RWPE2 (cell line): ENCODE measurements around the gene INO80.

ENCODE experiments used
- ATAC-seq: fragments of 200-7000 bp; cut with Tn5 transposase; 3 replicates; pipeline ENCODE4 v1.9.1; 2021; ENCODE audit warnings: low read depth
- DNase-seq: peaks from one replicate; pipeline ENCODE4 v3.0.0-alpha.2; 2020; ENCODE audit warnings: low spot score
- H3K27ac ChIP-seq: fragments of 450-650 bp; 2 replicates; pipeline ENCODE4 v1.5.1; 2017; ENCODE audit warnings: mild to moderate bottlenecking; ENCODE audit not compliant: poor library complexity, severe bottlenecking
- H3K27me3 ChIP-seq: fragments of 250-450 bp; sonication (Bioruptor Pico); 2 replicates; pipeline ENCODE4 v1.5.1; 2021; ENCODE audit warnings: mild to moderate bottlenecking, moderate library complexity; ENCODE audit not compliant: insufficient read depth, poor library complexity, severe bottlenecking
- H3K36me3 ChIP-seq: fragments of 250-450 bp; sonication (Bioruptor Pico); 2 replicates; pipeline ENCODE4 v1.5.1; 2020; ENCODE audit warnings: low read depth, mild to moderate bottlenecking, moderate library complexity
- H3K4me1 ChIP-seq: fragments of 250-450 bp; sonication (Bioruptor Pico); 2 replicates; pipeline ENCODE4 v1.5.1; 2021; ENCODE audit warnings: mild to moderate bottlenecking, moderate library complexity; ENCODE audit not compliant: insufficient read depth, poor library complexity, severe bottlenecking
- H3K4me3 ChIP-seq: fragments of 250-450 bp; sonication (Bioruptor Pico); 2 replicates; pipeline ENCODE4 v1.5.1; 2021; ENCODE audit warnings: mild to moderate bottlenecking, moderate library complexity; ENCODE audit not compliant: severe bottlenecking
- H3K9me3 ChIP-seq: fragments of 250-450 bp; sonication (Bioruptor Pico); 2 replicates; pipeline ENCODE4 v1.5.1; 2021; ENCODE audit warnings: mild to moderate bottlenecking, moderate library complexity; ENCODE audit not compliant: severe bottlenecking
- TF ChIP-seq, protein P1 (sequence below): fragments of 450-650 bp; IDR thresholded peaks from one replicate; pipeline ENCODE4 v1.5.1; 2017; ENCODE audit warnings: mild to moderate bottlenecking, moderate library complexity; ENCODE audit not compliant: poor library complexity, severe bottlenecking

The INO80 gene

DNA sequence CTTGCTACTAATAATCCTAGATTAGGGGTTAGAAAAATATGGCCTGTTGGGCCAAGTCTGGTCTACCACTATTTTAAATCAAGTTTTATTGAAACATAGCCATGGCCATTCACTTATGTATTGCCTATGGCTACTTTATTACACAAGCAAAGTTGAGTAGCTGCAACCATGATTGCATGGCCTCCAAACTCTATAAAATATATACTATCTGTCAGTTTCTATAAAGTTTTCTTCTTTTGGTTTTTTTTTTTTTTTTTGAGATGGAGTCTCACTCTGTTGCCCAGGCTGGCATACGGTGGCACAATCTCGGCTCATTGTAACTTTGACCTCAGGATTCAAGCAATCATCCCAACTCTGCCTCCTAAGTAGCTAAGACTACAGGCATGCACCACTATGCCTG, 60.4 kb downstream of the INO80 start:
- H3K4me3 ChIP-seq, result no peak overlapping the region
- no peak overlapping the region for H3K27ac ChIP-seq
- H3K36me3 ChIP-seq, result peaks cover 94% of the 10 kb centered on the region
- TF ChIP-seq, protein P1, sequence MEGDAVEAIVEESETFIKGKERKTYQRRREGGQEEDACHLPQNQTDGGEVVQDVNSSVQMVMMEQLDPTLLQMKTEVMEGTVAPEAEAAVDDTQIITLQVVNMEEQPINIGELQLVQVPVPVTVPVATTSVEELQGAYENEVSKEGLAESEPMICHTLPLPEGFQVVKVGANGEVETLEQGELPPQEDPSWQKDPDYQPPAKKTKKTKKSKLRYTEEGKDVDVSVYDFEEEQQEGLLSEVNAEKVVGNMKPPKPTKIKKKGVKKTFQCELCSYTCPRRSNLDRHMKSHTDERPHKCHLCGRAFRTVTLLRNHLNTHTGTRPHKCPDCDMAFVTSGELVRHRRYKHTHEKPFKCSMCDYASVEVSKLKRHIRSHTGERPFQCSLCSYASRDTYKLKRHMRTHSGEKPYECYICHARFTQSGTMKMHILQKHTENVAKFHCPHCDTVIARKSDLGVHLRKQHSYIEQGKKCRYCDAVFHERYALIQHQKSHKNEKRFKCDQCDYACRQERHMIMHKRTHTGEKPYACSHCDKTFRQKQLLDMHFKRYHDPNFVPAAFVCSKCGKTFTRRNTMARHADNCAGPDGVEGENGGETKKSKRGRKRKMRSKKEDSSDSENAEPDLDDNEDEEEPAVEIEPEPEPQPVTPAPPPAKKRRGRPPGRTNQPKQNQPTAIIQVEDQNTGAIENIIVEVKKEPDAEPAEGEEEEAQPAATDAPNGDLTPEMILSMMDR, result no peak
- no peaks in the 10 kb centered on the region for H3K9me3 ChIP-seq
- H3K27me3 ChIP-seq, result no peaks in the 10 kb centered on the region
- no peaks in the 10 kb centered on the region for H3K4me1 ChIP-seq
- DNase-seq, result no peak
- no peak for ATAC-seq

DNA sequence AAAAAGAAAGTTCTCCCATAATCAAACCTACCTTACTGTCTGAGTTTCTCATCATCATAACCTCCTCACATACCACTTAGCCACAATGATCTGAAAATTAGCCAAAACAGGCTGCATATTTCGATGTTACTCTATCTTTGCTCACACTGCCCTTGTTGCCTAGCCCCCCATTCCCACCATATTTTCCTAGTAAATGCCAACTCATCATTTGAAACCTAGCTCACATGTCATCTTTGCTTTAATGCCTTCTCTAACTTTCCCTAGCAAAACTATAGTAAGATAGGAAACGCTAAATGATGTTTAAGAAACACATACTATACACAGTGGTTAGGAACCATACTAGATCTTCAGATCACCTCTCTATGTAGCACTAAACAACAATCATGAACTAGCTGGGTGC, 64.9 kb downstream of the INO80 start:
- H3K36me3 ChIP-seq, result peaks cover 96% of the 10 kb centered on the region
- no peak for ATAC-seq
- no peaks in the 10 kb centered on the region for H3K27me3 ChIP-seq
- TF ChIP-seq, protein P1, result no peak
- no peaks in the 10 kb centered on the region for H3K9me3 ChIP-seq
- no peak for DNase-seq
- H3K27ac ChIP-seq, result no peak overlapping the region
- no peaks in the 10 kb centered on the region for H3K4me1 ChIP-seq
- no peak overlapping the region for H3K4me3 ChIP-seq

DNA sequence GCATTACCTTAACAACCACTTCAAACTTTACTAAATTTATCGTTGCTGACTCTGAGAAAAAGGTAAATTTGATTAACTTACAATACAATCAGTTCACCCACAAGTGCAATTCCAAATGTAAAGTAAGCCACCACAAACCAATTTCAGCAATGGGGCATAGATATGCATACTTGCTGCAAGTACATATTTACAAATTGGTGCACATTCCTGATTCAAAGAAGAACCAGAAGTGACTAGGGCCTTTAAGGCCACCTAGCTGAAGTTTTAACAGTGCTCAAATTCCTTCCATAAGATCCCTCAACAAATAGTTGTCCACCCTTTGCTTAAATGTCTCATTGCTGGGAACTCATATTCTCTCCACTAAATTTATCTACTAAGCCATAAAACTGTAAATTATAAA, 67.2 kb downstream of the INO80 start:
- Histone ChIP-seq H3K27me3 (no peaks in the 10 kb centered on the region), H3K36me3 (peaks cover 95% of the 10 kb centered on the region), H3K27ac (no peak overlapping the region), H3K9me3 (no peaks in the 10 kb centered on the region), H3K4me3 (no peak overlapping the region), H3K4me1 (no peaks in the 10 kb centered on the region)
- no peak for ATAC-seq
- TF ChIP-seq, protein P1, result no peak
- DNase-seq, result no peak

DNA sequence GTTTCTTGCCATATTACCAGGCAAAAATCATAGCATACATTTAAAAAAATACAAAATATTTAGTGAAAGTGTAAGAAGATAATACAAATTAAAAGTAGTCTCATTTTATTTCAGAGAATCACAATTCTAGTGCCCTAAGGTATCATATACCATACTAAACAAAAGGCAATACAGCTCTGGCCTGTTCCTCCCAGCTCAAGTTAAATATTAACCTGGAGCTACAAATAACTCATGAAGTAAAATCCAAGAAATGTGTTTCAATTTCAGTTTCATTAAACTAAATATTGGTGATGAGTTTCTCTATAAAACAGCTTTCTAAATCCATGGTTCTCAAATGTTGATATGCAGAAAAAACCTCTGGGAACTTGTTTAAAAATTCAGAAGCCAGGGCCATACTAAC, 67.7 kb downstream of the INO80 start:
- TF ChIP-seq, protein P1, result no peak
- Histone ChIP-seq H3K4me1 (no peaks in the 10 kb centered on the region), H3K4me3 (no peak overlapping the region), H3K9me3 (no peaks in the 10 kb centered on the region), H3K36me3 (peaks cover 95% of the 10 kb centered on the region), H3K27me3 (no peaks in the 10 kb centered on the region), H3K27ac (no peak overlapping the region)
- no peak for DNase-seq
- ATAC-seq, result no peak

DNA sequence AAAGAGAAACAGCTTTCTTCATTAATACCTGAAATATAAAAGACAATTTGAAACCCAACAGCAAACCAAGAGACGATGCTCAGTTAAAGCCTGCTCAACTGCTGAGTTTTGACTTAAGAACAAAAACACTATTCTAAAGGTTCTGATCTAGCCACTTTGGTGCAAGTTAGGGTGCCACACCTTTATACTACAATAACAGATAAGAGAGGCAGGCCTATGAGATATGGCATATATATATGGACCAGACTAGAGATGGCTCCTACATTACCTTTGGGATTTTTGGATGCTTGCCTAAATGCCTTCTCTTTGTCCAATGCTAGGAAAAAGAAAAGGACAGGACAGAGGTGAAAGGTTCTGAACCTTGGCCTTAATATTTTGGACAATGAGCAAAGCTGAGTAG, 68.6 kb downstream of the INO80 start:
- Histone ChIP-seq H3K27me3 (no peaks in the 10 kb centered on the region), H3K27ac (no peak overlapping the region), H3K9me3 (no peaks in the 10 kb centered on the region), H3K36me3 (peaks cover 98% of the 10 kb centered on the region), H3K4me3 (no peak overlapping the region), H3K4me1 (no peaks in the 10 kb centered on the region)
- DNase-seq (no peak), ATAC-seq (no peak)
- TF ChIP-seq, protein P1, result no peak
